Effector CD8-positive, alpha-beta T cell (primary cell): ENCODE results near the gene CACNA1C.
"Not testable (repeated sequence)": the region's sequence is repeated elsewhere in the genome, so short reads cannot be mapped to it uniquely, and the experiment has no call there.

Experiments used
- DNase-seq: peaks from one replicate; lab custom pipeline; 2025; lab: John Stamatoyannopoulos, UW

The CACNA1C gene

DNA sequence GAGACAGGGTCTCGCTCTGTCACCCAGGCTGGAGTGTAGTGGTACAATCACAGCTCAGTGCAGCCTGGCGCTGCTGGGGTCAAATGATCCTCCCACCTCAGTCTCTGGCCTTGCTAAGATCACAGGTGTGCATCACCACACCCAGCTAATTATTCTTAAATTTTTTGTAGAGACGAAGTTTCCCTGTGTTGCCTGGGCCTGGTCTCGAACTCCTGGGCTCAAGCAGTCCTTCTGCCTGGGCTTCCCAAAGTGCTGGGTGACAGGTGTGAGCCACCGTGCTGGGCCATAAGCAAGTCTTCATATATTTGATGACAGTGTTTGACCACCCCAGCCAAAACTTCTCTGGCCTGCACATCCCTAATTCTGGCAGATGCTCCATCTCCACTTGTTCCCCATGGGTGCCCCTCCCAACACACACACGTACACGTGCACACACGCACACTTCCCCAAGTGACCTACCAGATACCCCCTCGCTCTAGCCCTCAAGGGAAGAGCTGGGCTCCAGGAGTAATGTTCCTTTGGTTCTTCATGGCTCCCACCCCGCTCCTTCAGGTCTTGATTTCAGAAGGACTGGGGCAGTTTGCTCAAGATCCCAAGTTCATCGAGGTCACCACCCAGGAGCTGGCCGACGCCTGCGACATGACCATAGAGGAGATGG lies 637.7 kb downstream of the CACNA1C start:
- DNase-seq: no peak

- peak; percentile 32 for DNase-seq
Observed at GRCh38 chr12:2691006-2691344, 638.2 kb downstream of the CACNA1C start.

DNA sequence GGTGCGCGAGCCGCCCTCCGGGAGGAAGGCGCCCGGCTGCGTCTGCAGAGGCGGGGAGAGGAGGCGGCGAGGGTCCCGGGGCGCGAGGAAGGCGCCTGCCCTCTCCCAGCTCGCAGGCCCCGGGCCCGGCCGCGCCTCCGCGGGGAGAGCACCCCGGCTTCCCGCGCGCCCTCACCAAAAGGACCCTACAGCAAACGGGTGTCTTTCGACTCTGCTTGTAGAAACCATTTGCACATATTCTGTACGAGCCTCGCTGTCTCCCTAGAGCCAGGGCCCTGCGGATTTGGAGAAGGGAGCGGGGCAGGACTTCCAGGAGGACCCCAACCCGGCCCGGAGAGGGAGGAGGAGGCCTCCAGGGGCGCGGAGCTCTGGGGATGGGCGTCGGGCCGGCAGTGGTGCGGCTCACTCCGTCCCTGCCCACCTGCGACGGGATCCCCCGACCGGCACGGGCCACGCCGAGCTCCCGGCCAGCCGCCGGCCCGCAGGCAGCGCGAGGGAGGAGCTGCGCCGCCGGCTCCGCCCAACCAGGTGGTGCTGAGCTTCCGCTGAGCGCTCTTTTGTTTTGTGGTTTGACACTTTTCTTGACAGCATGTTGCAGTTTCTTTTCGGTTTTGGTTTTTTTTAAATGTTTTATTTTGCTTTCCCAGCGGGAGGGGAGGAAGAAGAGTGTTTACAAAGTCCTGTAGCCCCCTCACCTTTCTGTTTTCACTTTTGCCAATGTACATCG lies 638.7 kb downstream of the CACNA1C start:
- peak; percentile 19 for DNase-seq

GRCh38 chr12:2692080-2692479 lies 639.3 kb downstream of the CACNA1C start:
- DNase-seq: no peak

DNA sequence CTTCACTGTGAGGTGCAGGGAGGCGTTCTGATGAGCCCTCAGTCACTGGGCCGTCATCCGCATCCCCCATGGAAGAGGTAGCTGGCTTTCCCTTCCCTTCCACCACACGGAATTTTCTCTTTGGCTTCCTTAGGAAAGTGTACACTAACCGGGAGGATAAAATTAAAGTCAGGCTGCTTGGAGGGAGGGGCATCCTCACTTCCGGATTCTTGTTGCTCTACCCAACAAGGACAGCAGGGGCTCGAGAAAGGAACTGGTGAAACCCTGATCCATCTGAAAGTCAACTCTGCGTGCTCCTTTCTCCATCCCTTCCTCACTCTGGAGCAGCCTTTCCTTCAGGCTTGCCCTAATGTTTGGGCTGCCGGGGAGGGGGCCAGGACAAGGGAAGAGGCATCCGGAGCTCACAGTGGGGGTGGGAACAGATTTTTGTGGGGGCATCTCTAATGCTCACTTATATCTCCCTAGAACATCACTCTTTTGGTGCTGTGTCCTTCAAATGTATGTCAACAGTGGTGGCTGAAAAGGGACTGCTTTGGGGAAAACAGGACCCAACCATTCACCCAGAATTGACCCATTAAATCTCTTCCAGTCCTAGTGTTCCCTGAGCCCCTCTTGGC lies 640.6 kb downstream of the CACNA1C start:
- no peak for DNase-seq

DNA sequence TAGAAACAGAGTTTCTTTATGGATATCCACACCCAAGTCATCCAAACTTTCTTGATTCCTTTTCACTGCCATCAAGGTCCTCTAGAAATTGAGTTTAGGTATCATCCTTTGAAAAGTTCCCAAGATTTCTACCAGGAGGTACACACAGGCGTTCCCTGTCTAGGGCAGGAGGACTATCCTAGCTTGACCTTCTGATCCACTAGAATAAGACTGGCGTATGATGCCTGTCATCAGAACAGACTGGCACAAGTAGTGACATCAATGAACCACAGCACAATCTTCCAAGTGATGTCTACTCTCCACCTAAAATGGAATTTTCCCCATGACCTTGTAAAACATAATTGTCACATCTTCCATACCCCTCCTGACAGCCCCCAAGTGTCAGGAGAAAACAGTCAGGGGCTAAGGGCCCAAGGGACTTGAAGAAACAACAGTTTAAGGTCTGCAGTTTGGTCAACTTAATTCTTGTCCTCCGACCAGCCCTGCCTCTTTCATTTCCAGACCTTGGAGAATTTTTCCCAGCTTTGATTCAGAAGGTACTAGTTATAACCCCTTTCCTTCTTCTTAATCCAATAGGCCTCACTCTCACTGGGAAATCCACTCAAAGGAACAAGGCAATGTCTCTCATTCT lies 641.3 kb downstream of the CACNA1C start:
- DNase-seq: no peak

DNA sequence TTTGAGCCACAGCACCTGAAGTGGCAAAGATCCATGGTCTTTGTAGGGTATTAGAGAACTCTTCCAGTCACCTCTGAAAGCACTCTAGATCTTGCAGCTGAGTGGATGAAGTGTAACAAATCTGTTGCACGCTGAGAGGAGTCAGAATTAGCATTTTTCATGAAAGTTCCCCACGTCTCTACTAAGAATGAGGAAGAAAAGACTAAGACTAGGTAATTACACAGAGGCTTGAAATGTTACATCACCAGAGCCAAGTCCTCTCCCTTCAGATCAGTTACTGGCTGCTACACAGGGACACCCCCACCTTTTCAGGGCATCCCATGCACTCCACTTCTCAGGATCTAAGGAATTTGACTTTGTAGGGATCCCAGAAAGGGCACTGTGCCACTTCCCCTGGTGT lies 643.3 kb downstream of the CACNA1C start:
- no peak for DNase-seq

DNA sequence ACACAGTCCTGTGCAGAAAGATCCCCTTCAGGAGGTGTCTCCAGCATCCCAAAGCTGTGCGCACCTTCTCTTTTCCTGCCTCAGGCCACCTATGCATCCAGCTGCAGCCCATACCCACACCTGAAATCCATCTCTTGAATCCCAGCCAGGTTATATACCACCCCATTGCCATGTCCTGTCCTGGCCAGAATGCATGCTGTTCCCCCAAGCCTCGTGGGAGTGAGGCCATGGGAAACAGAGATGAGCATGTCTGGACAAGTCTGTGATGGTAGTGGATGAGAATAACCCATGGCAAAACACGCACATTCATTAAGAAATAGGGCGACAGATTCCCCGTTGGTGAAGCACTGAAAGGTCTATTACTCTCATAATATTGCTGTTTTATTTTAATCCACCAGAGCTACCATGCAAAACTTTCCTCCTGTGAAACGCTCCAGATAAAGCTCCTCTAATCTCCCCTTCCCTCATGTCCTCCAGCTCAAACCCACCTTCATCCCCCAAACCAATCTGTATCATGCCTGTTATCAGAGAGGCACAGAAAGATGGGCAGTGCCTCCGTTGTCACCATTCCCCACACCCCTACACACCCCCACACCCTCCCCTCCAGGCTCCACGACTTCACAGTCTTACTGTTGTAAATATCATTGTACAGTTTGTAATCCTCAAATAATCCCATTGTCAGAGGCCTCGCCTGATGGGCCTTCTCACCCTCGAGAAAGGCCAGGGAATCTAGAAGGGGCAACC lies 644.4 kb downstream of the CACNA1C start:
- DNase-seq: no peak

- no peak for DNase-seq
Observed at GRCh38 chr12:2698566-2698965, 645.8 kb downstream of the CACNA1C start.

- no peak for DNase-seq
Observed at GRCh38 chr12:2710701-2711100, 657.9 kb downstream of the CACNA1C start.

DNA sequence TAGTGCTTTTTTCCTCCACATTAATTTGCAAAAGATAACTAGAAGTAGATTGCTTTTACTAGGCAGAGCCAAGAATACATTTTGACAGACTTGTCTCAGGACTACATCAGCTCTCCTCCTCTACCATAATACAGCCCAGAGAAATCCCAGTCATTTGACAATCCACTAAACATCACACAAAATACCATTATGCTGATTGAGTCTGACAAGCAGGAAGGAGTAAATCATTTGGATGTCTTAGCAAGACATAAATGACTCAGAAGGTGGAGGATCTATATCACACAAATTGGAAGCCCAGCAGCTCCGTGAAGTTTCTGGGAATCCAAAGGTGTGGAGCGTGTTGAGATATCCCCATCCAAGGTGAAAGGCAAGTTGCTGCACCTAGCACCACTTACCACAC lies 666.6 kb downstream of the CACNA1C start:
- no peak for DNase-seq

DNA sequence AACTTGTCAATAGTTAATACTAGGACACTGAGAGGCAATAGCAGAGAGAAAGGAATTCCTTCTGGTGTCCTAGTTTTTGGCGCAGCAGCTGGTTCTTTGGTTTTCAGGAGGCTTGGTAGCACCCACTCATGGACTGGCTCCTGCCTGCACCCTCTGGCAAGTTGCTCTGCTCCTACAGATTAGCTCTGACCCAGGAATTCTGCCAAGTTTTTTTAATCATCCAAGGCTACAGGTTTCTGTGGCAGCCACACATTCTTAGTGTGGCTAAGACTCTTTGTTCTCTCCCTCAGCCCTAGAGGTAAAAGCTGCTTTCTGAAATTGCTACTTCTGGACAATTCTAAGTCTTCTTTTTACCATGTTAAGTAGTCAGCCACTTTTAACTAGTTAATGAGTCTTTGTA lies 670.0 kb downstream of the CACNA1C start:
- DNase-seq: no peak

DNA sequence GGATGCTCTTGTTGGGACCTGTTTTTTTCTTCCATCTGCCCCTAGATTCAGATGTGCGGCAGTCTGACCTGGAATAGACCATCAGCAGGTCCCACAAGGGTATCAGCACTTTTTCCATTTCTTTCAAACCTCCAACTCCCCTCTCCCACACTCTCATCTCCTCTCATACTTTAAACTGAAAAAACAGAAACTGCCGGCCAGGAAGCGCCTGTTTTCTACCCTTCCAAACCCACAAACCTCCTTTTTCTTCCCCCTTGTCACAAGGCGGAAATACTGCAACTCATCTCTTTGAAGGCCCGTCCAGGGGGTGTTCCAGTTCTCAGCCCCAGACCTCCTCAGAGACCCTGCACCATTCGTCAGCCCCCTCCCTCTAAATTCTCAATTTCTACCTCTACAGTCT lies 679.5 kb downstream of the CACNA1C start:
- no peak for DNase-seq

DNA sequence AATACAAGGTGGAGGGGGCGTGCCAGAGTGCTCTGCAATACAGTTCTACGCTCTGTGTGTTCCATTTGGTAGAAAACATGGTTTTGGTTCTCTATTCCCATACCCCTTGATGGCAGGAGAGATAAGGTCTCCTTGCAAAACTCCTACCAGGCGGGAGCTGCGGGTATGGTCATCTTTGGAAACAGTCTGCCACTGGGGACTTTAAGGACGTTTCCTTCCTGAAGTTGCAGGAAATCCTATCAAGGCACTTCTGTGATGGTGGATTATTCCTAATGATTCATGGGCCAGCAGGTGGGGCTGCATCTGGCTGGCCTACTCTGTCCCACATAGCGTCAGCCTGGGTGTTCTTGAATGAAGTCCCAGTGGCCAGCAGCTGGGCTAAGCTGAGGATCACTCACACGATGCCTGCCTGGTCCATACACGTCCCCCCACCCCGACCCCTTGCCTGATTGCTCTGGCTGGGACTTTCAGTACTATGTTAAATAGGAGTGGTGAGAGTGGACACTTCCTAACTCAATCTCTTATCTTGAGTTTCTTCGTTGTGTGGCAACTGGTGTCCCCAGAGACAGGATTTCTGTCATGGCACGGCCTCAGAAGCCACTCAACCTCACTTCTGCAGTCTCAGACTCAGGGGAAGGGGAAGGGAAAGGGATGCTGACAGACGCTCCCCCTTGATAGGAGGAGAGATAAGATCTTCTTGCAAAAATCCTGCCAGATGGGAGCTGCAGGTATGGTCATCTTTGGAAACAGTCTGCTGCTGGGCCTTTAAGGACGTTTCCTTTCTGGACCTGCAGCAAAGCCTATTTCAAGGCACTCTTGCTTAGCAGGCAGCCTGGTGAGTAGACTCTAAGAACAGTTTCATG lies 680.9 kb downstream of the CACNA1C start:
- no peak for DNase-seq

DNA sequence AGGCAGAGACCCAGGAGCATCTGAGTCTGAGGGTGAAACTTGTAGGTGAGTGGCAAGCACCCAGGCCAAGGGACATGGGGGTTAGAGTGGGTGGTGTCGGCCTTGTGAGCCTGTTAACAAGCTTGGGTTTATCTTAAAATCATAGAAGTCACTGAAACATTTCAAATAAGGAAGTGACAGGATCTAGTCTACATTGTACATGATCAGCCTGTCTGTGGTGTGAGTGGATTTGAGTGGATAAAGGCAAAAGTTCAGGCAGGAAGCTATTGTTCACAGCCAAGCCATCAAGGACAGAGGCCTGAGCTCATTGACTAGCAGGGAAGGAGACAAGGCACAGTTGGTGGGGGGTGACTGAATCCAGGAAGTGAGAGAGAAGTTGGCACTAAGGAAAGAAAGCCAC lies 682.6 kb downstream of the CACNA1C start:
- no peak for DNase-seq

- no peak for DNase-seq
Observed at GRCh38 chr12:2737656-2738241, 685.0 kb downstream of the CACNA1C start.

GRCh38 chr12:2739069-2739468 lies 686.3 kb downstream of the CACNA1C start:
- DNase-seq: no peak

- DNase-seq: no peak
Observed at GRCh38 chr12:2739832-2740641, 687.2 kb downstream of the CACNA1C start.

DNA sequence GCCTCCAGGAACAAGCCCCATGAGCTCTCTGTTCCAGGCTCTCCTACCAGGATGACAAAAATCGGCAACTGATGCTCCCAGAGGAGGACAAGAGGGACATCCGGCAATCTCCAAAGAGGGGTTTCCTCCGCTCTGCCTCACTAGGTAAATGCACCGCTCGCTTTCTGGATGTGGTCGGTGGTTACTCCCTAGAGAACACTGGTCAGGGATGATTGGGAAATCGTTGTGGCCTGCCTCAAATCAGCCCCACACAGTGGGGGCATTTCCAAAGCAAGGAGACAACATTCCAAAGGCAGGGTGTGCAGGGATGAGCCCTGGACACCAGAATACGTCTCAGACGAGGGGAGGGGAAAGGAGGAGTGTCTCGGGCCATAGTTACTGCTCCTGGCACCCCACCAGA lies 689.2 kb downstream of the CACNA1C start:
- not testable (repeated sequence) for DNase-seq

GRCh38 chr12:2743478-2743877 lies 690.7 kb downstream of the CACNA1C start:
- no peak for DNase-seq
